ENCODE data around the gene TSPO. TPM values are rescaled to one million over a fixed set of nuclear protein-coding genes. Genes with fewer than 3 reads are reported as not detected.

The TSPO gene
- total and polyA plus RNA-seq, 2 experiments from 2014 or later: 61.8 to 138 TPM

DNA sequence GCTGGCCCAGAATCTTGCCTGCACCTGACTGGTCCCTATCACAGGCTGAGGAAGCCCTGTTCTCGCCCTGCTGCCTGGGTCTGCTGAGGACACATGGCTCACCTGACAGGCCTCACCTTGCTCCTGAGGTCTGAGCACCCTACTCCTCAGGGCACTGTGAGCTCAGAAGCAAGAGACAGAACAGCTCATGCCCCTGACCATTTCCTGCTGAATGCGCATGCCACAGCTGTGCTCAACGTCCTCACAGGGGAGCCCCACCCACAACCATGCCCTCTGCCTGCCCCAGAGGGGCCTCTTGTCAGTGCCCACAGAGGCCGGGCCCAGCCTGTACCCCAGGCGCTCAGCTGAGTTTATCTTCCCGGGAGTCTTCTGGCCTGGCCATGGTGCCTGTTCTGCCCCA lies 2.8 kb upstream of the TSPO start:
- TF ChIP-seq, protein P1, sequence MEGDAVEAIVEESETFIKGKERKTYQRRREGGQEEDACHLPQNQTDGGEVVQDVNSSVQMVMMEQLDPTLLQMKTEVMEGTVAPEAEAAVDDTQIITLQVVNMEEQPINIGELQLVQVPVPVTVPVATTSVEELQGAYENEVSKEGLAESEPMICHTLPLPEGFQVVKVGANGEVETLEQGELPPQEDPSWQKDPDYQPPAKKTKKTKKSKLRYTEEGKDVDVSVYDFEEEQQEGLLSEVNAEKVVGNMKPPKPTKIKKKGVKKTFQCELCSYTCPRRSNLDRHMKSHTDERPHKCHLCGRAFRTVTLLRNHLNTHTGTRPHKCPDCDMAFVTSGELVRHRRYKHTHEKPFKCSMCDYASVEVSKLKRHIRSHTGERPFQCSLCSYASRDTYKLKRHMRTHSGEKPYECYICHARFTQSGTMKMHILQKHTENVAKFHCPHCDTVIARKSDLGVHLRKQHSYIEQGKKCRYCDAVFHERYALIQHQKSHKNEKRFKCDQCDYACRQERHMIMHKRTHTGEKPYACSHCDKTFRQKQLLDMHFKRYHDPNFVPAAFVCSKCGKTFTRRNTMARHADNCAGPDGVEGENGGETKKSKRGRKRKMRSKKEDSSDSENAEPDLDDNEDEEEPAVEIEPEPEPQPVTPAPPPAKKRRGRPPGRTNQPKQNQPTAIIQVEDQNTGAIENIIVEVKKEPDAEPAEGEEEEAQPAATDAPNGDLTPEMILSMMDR (IDR thresholded peaks at IDR 0.05; ENCODE audit: poor library complexity): no peak
- TF ChIP-seq EZH2 (IDR thresholded peaks at IDR 0.05; ENCODE audit: borderline replicate concordance) (no peak), EZH2phosphoT487 (IDR thresholded peaks at IDR 0.05; ENCODE audit: low read depth, severe bottlenecking, unreplicated experiment) (no peak)
- no peak overlapping the region for H3K4me2 ChIP-seq
- 71% methylated on average over 6 of the region's 6 CpGs for WGBS (ENCODE audit: low lambda C conversion rate, missing lambda C conversion rate)
- DNase-seq (ENCODE audit: low spot score): no peak
- no peak overlapping the region for H3K4me3 ChIP-seq
- no peak overlapping the region for H2AFZ ChIP-seq
- H3K27ac ChIP-seq: no peak overlapping the region
- no peaks in the 10 kb centered on the region for H3K9me3 ChIP-seq (ENCODE audit: low read depth)
- no peaks in the 10 kb centered on the region for H3K9me2 ChIP-seq (replicated peaks; ENCODE audit: insufficient read depth)
- no peaks in the 10 kb centered on the region for H3K36me3 ChIP-seq (replicated peaks; ENCODE audit: insufficient read depth, low read depth)
- peaks cover 12% of the 10 kb centered on the region for H3K4me1 ChIP-seq (ENCODE audit: insufficient read depth)
- H4K20me1 ChIP-seq (ENCODE audit: insufficient read depth, poor library complexity, severe bottlenecking): no peaks in the 10 kb centered on the region
- no peaks in the 10 kb centered on the region for H3K79me2 ChIP-seq
- no peaks in the 10 kb centered on the region for H3K27me3 ChIP-seq

DNA sequence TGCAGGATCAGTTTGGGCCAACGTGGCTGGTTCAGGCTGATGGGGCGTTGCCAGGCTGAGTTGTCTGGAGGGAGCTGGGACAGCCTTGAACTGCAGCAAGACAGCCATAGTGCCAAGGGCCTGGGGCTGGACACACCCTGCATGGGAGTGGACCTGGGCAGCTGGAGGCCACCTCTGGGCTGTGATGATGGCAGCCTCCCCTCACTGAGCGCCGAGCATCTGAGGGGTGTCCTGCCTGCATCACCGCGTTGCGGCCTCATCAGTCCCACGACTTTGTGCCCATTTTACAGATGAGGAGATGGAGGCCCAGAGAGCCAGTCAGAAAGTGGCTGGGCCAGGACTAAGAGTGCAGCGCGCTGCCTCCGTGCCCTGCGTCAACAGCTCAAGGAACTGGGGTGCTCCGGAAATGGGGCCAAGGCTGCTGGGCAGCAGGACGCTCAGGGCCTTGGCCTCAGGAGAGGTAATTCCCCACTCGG lies 590 bp upstream of the TSPO start:
- Histone ChIP-seq H4K20me1 (ENCODE audit: insufficient read depth, poor library complexity, severe bottlenecking) (no peaks in the 10 kb centered on the region), H3K27ac (peak overlapping the region; percentile 24), H2AFZ (peak overlapping the region; percentile 97), H3K9me2 (replicated peaks; ENCODE audit: insufficient read depth) (no peaks in the 10 kb centered on the region), H3K9me3 (ENCODE audit: low read depth) (no peaks in the 10 kb centered on the region), H3K4me3 (peak overlapping the region; percentile 73), H3K27me3 (no peaks in the 10 kb centered on the region), H3K4me1 (ENCODE audit: insufficient read depth) (peaks cover 11% of the 10 kb centered on the region), H3K79me2 (no peaks in the 10 kb centered on the region), H3K4me2 (peak overlapping the region; percentile 99), H3K36me3 (replicated peaks; ENCODE audit: insufficient read depth, low read depth) (no peaks in the 10 kb centered on the region)
- TF ChIP-seq EZH2phosphoT487 (IDR thresholded peaks at IDR 0.05; ENCODE audit: low read depth, severe bottlenecking, unreplicated experiment) (no peak), EZH2 (IDR thresholded peaks at IDR 0.05; ENCODE audit: borderline replicate concordance) (no peak)
- TF ChIP-seq, protein P1 (IDR thresholded peaks at IDR 0.05; ENCODE audit: poor library complexity): no peak
- 92% methylated on average over 15 of the region's 15 CpGs for WGBS (ENCODE audit: low lambda C conversion rate, missing lambda C conversion rate)
- no peak for DNase-seq (ENCODE audit: low spot score)

DNA sequence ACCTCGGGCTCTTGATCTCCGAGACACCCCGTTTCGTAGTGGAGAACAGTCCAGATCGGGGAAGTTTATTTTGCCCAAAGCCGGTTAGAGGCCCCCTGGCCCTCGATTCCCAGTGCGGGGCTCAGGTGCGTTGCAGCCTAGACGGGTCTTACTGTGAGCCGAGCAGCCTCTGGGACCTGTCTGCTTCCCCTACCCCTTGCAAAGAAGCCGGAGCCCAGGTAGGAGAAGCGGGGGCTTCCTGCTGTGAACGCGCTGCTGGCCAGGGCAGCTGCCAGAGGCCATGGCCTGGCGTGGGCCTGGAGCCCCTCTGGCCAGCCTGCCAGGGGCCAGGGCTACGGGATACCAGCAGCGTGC lies 621 bp downstream of the TSPO start:
- H4K20me1 ChIP-seq (ENCODE audit: insufficient read depth, poor library complexity, severe bottlenecking): no peaks in the 10 kb centered on the region
- TF ChIP-seq, protein P1 (IDR thresholded peaks at IDR 0.05; ENCODE audit: poor library complexity): no peak
- TF ChIP-seq EZH2 (IDR thresholded peaks at IDR 0.05; ENCODE audit: borderline replicate concordance) (no peak), EZH2phosphoT487 (IDR thresholded peaks at IDR 0.05; ENCODE audit: low read depth, severe bottlenecking, unreplicated experiment) (no peak)
- 71% methylated on average over 18 of the region's 18 CpGs for WGBS (ENCODE audit: low lambda C conversion rate, missing lambda C conversion rate)
- peak overlapping the region; percentile 97 for H2AFZ ChIP-seq
- H3K27ac ChIP-seq: peak overlapping the region; percentile 88
- H3K79me2 ChIP-seq: no peaks in the 10 kb centered on the region
- peaks cover 11% of the 10 kb centered on the region for H3K4me1 ChIP-seq (ENCODE audit: insufficient read depth)
- DNase-seq (ENCODE audit: low spot score): no peak
- peak overlapping the region; percentile 73 for H3K4me3 ChIP-seq
- peak overlapping the region; percentile 99 for H3K4me2 ChIP-seq
- H3K9me2 ChIP-seq (replicated peaks; ENCODE audit: insufficient read depth): no peaks in the 10 kb centered on the region
- H3K9me3 ChIP-seq (ENCODE audit: low read depth): no peaks in the 10 kb centered on the region
- no peaks in the 10 kb centered on the region for H3K36me3 ChIP-seq (replicated peaks; ENCODE audit: insufficient read depth, low read depth)
- H3K27me3 ChIP-seq: no peaks in the 10 kb centered on the region
